ENCODE results near the gene TULP4.

GRCh38 chr6:158303210-158303731 is 9.0 kb upstream of the TULP4 start:
- TF ChIP-seq, protein P1, sequence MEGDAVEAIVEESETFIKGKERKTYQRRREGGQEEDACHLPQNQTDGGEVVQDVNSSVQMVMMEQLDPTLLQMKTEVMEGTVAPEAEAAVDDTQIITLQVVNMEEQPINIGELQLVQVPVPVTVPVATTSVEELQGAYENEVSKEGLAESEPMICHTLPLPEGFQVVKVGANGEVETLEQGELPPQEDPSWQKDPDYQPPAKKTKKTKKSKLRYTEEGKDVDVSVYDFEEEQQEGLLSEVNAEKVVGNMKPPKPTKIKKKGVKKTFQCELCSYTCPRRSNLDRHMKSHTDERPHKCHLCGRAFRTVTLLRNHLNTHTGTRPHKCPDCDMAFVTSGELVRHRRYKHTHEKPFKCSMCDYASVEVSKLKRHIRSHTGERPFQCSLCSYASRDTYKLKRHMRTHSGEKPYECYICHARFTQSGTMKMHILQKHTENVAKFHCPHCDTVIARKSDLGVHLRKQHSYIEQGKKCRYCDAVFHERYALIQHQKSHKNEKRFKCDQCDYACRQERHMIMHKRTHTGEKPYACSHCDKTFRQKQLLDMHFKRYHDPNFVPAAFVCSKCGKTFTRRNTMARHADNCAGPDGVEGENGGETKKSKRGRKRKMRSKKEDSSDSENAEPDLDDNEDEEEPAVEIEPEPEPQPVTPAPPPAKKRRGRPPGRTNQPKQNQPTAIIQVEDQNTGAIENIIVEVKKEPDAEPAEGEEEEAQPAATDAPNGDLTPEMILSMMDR (IDR thresholded peaks at IDR 0.05), result no peak
- TF ChIP-seq ZFX (IDR thresholded peaks at IDR 0.05; ENCODE audit: borderline replicate concordance), result no peak
